ENCODE measurements around the gene POM121C.
"Not testable (repeated sequence)": the region's sequence is repeated elsewhere in the genome, so short reads cannot be mapped to it uniquely, and the experiment has no call there.

Gene POM121C

GRCh38 chr7:75485979-75486643 is at the start of gene POM121C:
TSS of gene POM121C (minus strand) at chr7:75486299. CDS start at chr7:75441496, 44,803 bp downstream.
- not testable (repeated sequence) for H3K4me1 Mint-ChIP-seq (ENCODE audit: low read depth); H3K27me3 Mint-ChIP-seq (ENCODE audit: low read depth); H3K9me3 Mint-ChIP-seq; H3K36me3 Mint-ChIP-seq (ENCODE audit: low read depth)
- peak within 1 kb of the TSS; percentile 84 for H3K27ac Mint-ChIP-seq
- peak within 1 kb of the TSS; percentile 85 for H3K4me3 Mint-ChIP-seq

- H3K4me1 Mint-ChIP-seq (ENCODE audit: low read depth), result peaks cover 5% of the 10 kb centered on the region
- no peaks in the 10 kb centered on the region for H3K36me3 Mint-ChIP-seq (ENCODE audit: low read depth)
- no peaks in the 10 kb centered on the region for H3K27me3 Mint-ChIP-seq (ENCODE audit: low read depth)
- H3K27ac Mint-ChIP-seq, result no peak overlapping the region
- H3K9me3 Mint-ChIP-seq, result no peaks in the 10 kb centered on the region
- H3K4me3 Mint-ChIP-seq, result no peak overlapping the region
Observed at GRCh38 chr7:75534727-75535307, 48.7 kb upstream of the POM121C start.

- Mint-ChIP-seq H3K4me3 (no peak overlapping the region), H3K9me3 (no peaks in the 10 kb centered on the region), H3K36me3 (ENCODE audit: low read depth) (no peaks in the 10 kb centered on the region), H3K27me3 (ENCODE audit: low read depth) (no peaks in the 10 kb centered on the region), H3K4me1 (ENCODE audit: low read depth) (peaks cover 5% of the 10 kb centered on the region), H3K27ac (no peak overlapping the region)
Observed at GRCh38 chr7:75533926-75534325, 47.8 kb upstream of the POM121C start.

- Mint-ChIP-seq H3K27me3 (ENCODE audit: low read depth) (no peaks in the 10 kb centered on the region), H3K36me3 (ENCODE audit: low read depth) (no peaks in the 10 kb centered on the region), H3K4me1 (ENCODE audit: low read depth) (peaks cover 8% of the 10 kb centered on the region), H3K4me3 (no peak overlapping the region), H3K9me3 (no peaks in the 10 kb centered on the region), H3K27ac (no peak overlapping the region)
Observed at GRCh38 chr7:75532639-75533038, 46.5 kb upstream of the POM121C start.

GRCh38 chr7:75531359-75531821 is 45.3 kb upstream of the POM121C start:
- H3K36me3 Mint-ChIP-seq (ENCODE audit: low read depth), result peaks cover 4% of the 10 kb centered on the region
- H3K27ac Mint-ChIP-seq, result no peak overlapping the region
- no peak overlapping the region for H3K4me3 Mint-ChIP-seq
- no peaks in the 10 kb centered on the region for H3K9me3 Mint-ChIP-seq
- H3K4me1 Mint-ChIP-seq (ENCODE audit: low read depth), result peaks cover 15% of the 10 kb centered on the region
- H3K27me3 Mint-ChIP-seq (ENCODE audit: low read depth), result no peaks in the 10 kb centered on the region

- H3K27me3 Mint-ChIP-seq (ENCODE audit: low read depth); H3K9me3 Mint-ChIP-seq: not testable (repeated sequence)
- H3K4me3 Mint-ChIP-seq, result peak overlapping the region; percentile 94
- peaks cover 20% of the 10 kb centered on the region for H3K4me1 Mint-ChIP-seq (ENCODE audit: low read depth)
- peaks cover 30% of the 10 kb centered on the region for H3K36me3 Mint-ChIP-seq (ENCODE audit: low read depth)
- H3K27ac Mint-ChIP-seq, result peak overlapping the region; percentile 74
Observed at GRCh38 chr7:75527224-75527722, 41.2 kb upstream of the POM121C start.

- Mint-ChIP-seq H3K4me1 (ENCODE audit: low read depth) (peaks cover 20% of the 10 kb centered on the region), H3K9me3 (peaks cover 13% of the 10 kb centered on the region), H3K36me3 (ENCODE audit: low read depth) (peaks cover 53% of the 10 kb centered on the region)
- not testable (repeated sequence) for H3K27me3 Mint-ChIP-seq (ENCODE audit: low read depth); H3K4me3 Mint-ChIP-seq; H3K27ac Mint-ChIP-seq
Observed at GRCh38 chr7:75521727-75522126, 35.6 kb upstream of the POM121C start.

- not testable (repeated sequence) for H3K4me1 Mint-ChIP-seq (ENCODE audit: low read depth); H3K27ac Mint-ChIP-seq; H3K27me3 Mint-ChIP-seq (ENCODE audit: low read depth); H3K4me3 Mint-ChIP-seq
- Mint-ChIP-seq H3K9me3 (peaks cover 13% of the 10 kb centered on the region), H3K36me3 (ENCODE audit: low read depth) (peaks cover 44% of the 10 kb centered on the region)
Observed at GRCh38 chr7:75518842-75519241, 32.7 kb upstream of the POM121C start.

GRCh38 chr7:75509033-75509432 is 22.9 kb upstream of the POM121C start:
- H3K36me3 Mint-ChIP-seq (ENCODE audit: low read depth); H3K27me3 Mint-ChIP-seq (ENCODE audit: low read depth); H3K4me1 Mint-ChIP-seq (ENCODE audit: low read depth): not testable (repeated sequence)

GRCh38 chr7:75492020-75492419 is 5.9 kb upstream of the POM121C start, which contains the start of gene SPDYE5:
TSS of gene SPDYE5 (plus strand) at chr7:75492320. CDS start at chr7:75494048, 1,728 bp downstream.
- not testable (repeated sequence) for H3K27ac Mint-ChIP-seq; H3K27me3 Mint-ChIP-seq (ENCODE audit: low read depth); H3K4me1 Mint-ChIP-seq (ENCODE audit: low read depth); H3K4me3 Mint-ChIP-seq; H3K9me3 Mint-ChIP-seq; H3K36me3 Mint-ChIP-seq (ENCODE audit: low read depth)

More at GRCh38 chr7:75509033-75509432, 22.9 kb upstream of the POM121C start:
- H3K4me3 Mint-ChIP-seq, H3K9me3 Mint-ChIP-seq, H3K27ac Mint-ChIP-seq: not testable (repeated sequence)

GRCh38 chr7:75485355-75485978 is 632 bp downstream of the POM121C start:
- not testable (repeated sequence) for H3K9me3 Mint-ChIP-seq; H3K27me3 Mint-ChIP-seq (ENCODE audit: low read depth); H3K4me1 Mint-ChIP-seq (ENCODE audit: low read depth); H3K36me3 Mint-ChIP-seq (ENCODE audit: low read depth)
- Mint-ChIP-seq H3K27ac (peak overlapping the region; percentile 84), H3K4me3 (peak overlapping the region; percentile 85)

- H3K36me3 Mint-ChIP-seq (ENCODE audit: low read depth), result not testable (repeated sequence)
Observed at GRCh38 chr7:75480313-75480712, 5.8 kb downstream of the POM121C start.

GRCh38 chr7:75477457-75477856 is 8.6 kb downstream of the POM121C start:
- not testable (repeated sequence) for H3K4me3 Mint-ChIP-seq; H3K4me1 Mint-ChIP-seq (ENCODE audit: low read depth); H3K36me3 Mint-ChIP-seq (ENCODE audit: low read depth); H3K9me3 Mint-ChIP-seq; H3K27ac Mint-ChIP-seq; H3K27me3 Mint-ChIP-seq (ENCODE audit: low read depth)

More at GRCh38 chr7:75480313-75480712, 5.8 kb downstream of the POM121C start:
- not testable (repeated sequence) for H3K4me1 Mint-ChIP-seq (ENCODE audit: low read depth); H3K9me3 Mint-ChIP-seq; H3K4me3 Mint-ChIP-seq; H3K27ac Mint-ChIP-seq; H3K27me3 Mint-ChIP-seq (ENCODE audit: low read depth)

- not testable (repeated sequence) for H3K4me1 Mint-ChIP-seq (ENCODE audit: low read depth); H3K4me3 Mint-ChIP-seq; H3K27ac Mint-ChIP-seq; H3K9me3 Mint-ChIP-seq; H3K27me3 Mint-ChIP-seq (ENCODE audit: low read depth)
- H3K36me3 Mint-ChIP-seq (ENCODE audit: low read depth), result peaks cover 30% of the 10 kb centered on the region
Observed at GRCh38 chr7:75470166-75470565, 15.9 kb downstream of the POM121C start.

GRCh38 chr7:75460541-75460940 is 25.6 kb downstream of the POM121C start:
- not testable (repeated sequence) for H3K9me3 Mint-ChIP-seq; H3K27ac Mint-ChIP-seq; H3K27me3 Mint-ChIP-seq (ENCODE audit: low read depth); H3K4me1 Mint-ChIP-seq (ENCODE audit: low read depth); H3K36me3 Mint-ChIP-seq (ENCODE audit: low read depth)
- peak overlapping the region; percentile 8 for H3K4me3 Mint-ChIP-seq
